ENCODE measurements around the gene LEP.

LEP gene

DNA sequence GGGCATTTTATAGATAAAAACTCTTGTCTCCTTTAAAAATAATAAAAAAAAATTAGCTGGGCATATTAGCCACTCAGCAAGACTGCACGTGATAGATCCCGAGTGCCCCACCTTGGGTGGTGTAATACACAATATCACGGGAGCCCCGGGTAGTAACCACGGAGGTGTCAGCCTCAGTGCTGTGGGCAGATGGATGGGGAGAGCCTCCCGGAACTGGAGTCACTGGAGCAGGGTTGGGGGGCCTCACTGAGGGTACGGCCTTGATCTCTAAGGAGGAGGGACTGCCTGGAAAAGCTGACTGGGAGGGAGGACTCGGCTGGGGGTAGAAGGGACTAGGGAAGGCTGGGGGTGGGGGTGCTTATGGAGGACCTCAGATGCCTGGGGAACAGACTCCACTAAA is 12.6 kb downstream of the LEP start:
- no peak for DNase-seq

DNA sequence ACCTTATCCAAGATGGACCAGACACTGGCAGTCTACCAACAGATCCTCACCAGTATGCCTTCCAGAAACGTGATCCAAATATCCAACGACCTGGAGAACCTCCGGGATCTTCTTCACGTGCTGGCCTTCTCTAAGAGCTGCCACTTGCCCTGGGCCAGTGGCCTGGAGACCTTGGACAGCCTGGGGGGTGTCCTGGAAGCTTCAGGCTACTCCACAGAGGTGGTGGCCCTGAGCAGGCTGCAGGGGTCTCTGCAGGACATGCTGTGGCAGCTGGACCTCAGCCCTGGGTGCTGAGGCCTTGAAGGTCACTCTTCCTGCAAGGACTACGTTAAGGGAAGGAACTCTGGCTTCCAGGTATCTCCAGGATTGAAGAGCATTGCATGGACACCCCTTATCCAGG is 13.4 kb downstream of the LEP start:
- DNase-seq = no peak

DNA sequence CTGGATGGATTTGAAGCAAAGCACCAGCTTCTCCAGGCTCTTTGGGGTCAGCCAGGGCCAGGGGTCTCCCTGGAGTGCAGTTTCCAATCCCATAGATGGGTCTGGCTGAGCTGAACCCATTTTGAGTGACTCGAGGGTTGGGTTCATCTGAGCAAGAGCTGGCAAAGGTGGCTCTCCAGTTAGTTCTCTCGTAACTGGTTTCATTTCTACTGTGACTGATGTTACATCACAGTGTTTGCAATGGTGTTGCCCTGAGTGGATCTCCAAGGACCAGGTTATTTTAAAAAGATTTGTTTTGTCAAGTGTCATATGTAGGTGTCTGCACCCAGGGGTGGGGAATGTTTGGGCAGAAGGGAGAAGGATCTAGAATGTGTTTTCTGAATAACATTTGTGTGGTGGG is 14.2 kb downstream of the LEP start:
- no peak for DNase-seq

DNA sequence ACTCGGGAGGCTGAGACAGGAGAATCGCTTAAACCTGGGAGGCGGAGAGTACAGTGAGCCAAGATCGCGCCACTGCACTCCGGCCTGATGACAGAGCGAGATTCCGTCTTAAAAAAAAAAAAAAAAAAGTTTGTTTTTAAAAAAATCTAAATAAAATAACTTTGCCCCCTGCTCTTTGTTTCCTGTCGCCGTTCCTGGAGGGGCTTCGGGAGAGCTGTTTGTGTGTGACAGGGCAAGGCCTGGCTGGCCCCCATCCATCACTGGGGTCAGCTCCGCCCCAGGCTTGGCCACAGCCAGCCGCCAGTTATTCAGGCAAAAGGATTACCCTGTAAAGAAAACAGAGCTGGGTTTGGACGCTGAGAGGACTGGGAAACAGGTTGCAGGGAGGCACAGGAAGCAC is 16.4 kb downstream of the LEP start:
- no peak for DNase-seq

DNA sequence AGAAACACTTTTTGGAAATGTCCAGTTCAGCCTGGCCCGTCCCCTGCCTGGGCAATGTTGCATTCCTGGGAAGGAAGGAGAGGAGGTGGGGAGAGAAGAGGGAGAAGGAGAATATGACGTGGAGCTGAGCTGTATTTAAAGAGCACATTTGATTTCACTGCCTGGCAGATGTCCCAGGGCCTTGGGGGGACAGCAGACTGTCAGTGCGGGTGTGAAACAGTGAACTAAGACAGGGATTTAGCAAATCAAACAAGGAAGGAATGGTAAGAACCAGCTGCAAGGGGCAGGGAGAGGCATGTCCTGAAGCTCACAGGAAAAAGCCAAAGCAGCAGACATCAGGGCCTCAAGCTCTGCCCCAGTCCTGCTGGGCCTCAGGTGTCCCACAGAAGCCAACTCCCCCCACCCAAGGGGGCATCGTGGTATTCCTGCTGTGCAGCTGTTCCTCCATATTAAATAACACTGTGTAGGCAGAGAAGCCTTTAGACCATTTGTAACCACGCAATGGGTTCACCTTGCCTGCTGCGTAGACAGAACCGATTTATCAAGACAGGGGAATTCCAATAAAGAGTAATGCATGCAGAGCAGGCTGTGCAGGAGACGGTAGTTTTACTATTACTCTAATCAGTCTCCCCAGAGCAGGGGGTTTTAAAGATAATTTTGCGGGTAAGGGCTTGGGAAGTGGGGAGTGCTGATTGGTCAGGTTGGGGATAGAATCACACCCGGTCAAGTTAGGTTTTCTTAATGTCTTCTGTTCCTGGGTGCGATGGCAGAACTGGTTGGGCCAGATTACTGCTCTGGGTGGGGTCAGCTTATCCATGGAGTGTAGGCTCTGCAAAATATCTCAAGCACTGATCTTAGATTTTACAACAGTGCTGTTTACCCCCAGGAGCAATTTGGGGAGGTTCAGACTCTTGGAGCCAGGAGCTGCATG is 18.3 kb downstream of the LEP start:
- no peak for DNase-seq

DNA sequence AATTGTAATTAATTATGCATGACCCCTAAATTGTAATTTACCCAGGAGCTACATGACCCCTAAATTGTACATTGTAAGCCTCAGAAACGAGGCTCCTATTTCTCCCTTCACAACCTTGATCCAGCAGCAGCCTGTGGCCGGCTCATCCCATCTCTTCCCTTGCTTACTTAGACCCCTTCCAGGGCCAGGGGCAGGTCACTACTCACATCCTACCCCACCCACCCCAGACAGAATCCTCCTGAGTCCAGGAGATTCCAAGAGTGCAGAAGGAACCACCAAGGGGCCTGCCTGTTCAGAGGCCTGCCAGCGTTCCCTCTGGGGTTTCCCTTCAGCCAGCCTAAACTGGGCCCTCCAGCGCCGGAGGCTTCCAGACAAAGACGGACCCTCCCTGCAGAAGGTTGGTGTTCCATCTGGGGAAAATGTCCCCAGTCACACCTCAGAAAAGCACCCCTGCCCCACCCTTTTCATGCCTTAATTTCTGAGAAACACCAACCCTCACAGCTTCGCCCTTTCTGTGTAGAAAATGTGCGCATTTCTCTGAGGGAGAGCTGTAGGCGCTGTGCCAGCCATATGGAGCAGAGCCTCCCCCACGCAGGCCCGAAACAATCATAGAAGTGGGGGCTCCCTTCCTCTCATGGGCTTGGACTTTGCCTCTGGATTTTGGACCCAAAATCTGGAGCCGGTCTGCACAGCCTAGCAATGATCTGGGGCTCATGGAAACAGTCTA is 19.2 kb downstream of the LEP start:
- DNase-seq = no peak

DNA sequence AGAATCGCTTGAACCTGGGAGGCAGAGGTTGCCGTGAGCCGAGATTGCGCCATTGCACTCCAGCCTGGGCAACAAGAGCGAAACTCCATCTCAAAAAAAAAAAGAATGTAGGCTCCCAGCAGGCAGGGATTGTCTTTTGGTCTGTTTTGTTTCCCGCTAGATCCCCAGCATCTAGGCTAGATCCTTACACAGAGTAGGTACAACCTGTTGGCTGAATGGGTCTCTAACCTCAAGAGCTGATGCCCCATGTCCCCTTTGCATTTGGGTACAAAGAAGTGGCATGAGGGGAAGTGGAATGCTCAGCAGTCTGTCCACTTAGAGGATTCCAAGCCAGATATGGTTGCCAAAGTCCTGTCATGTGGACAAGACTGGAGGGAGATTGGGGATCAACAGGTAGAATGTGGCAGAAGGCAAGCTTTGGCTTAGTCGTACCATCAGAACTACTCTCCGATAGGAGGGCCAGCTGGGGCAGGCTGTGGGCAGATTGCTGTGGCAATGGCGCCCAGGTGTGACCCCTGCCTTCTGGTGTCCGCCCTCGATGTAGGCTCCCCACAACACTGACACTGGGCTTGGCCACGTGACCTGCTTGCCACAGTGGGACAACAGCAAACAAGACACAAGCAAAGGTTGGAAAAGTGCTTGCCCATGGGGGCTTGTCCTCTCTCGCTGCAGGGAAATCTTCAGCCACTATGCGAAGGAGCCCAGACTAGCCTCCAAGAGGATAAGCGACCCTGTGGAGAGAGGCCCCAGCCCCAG is 21.4 kb downstream of the LEP start:
- DNase-seq = no peak

DNA sequence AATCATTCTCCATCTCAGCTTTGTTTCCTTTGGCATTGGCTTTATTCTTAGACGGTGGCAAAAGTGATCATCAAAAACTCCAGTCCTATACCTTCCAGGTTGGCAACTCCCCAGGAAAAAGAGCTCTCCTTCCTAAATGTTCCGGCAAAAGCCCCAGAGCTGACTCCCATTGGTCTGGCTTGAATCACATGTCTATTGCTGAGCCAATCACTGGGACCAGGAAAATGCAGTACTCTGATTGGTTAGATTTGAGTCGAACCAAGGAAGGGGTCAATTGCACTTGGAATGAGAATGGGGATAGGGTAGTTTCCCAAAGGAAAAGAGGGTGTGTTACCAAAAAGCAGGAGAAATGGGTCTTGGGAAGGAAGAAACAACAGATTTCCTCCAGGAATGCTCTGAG is 22.3 kb downstream of the LEP start:
- DNase-seq = no peak

DNA sequence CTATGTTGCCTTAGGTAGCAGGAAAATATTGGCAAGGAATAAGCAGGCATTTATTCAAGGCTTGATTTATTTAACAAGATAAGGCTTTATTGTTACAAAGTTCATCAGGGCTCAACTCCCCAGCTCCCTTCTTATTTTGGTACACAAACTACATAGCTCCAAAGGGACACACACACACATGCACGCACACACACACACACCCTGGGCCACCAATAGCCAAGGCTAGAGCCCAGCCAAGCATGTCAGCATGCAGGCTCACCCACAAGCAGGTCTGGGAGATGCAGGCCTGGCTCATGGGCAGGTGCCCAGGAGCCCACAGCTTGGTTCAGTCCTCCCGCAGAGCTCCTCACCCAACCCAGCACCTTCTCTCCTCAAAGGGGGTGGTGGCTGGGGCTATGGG is 23.4 kb downstream of the LEP start:
- no peak for DNase-seq

DNA sequence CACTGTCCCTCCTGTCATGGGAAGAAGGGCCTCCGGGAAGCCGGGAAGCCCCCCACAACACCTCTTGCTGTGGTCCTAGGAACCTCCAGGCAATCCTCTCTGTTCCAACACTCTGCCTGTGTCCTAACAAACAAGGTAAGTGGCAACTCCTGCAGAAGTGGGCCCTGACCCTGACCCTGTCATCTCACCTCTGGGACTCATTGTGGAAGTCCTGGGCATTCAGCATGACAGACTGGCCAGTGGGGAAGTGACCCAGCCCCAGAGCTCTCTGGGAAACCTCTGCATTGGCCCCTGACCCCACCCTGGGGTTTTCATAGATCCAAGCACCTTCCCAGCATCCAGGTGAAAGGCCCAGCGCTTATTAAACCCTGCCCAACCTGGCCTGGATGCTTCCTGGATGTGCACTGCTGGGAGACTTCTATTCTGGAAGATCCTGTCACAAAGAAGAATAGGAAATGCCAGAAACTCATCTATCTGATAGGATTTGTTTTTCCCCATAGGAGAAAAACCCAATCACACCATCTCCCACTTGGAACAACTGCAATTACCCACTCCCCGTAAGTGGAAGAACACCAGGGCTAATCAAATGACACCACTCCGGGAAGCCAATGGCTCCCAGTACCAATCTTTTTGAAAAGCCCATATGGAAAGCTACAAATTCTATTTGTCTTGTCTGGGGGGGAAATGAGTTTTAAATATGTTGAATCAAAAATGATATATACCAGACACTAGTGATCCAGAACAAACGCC is 24.3 kb downstream of the LEP start:
- no peak for DNase-seq

DNA sequence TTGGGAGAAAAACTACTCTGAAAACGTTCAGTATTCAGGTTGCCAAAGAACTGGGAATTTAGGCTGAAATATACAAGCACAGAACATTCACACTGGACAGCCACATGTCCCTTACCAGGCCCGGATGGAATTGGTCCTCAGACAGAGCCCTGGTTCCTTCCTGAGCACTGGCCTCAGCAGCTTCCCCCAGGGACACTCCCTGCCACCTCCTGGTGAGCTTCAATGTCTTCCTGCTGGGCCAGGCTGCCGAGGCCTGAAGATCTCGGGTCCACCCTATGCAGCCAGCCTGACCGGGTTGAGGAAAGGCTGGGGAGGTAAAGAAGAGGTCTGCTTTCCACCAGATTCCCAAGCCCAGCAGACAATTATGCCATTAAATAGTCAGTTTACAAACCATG is 24.8 kb downstream of the LEP start:
- DNase-seq = no peak

DNA sequence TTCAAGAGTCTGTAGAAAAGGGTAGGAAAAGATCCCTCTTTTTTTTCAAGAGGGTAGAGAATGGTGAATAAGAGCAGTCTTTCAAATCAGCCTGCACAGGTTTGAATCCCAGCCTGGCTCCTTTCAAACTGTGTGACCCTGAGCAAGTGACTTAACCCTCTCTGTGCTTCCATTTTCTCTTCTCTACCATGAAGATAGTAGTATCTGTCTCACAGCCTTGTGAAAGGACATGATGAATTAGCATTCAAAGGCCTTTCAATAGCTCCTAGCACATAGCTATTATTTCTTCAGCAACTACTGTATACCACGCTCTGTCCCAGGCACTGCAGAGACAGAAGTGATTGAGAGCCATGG is 25.4 kb downstream of the LEP start:
- no peak for DNase-seq

DNA sequence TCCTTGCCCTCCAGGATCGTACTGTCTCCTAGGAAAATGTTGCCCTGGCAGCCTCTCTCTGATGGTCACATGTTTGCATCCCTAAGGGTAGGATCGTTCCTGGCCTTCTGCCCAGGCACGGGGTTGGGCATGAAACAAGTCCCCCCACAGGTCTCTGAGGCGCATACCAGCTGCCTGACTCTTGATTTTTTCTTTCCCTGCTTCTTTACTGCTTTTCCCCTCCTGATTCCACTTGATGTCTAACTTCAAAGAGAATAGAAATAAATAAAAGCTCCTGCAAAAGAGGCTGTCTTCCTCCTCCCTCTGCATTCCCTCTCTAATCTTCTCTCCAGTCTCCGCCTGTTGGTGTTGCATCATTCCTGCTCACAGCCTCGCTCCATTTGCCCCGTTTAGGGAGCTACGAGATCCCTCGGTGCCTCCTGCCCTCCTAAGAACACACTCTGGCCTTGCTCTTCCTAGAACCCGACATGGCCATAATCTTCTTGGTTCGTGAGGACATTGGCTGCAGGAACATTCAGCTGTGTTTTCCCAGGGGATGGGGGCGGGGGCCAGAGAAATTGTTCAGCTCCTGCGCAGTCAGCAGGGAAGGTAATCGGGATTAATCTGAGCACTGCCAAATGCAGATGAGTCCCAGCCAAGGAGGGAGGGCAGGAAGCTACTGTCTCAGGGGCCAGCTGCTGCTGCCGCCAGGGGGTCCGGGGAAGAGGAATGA is 26.0 kb downstream of the LEP start:
- DNase-seq = no peak

DNA sequence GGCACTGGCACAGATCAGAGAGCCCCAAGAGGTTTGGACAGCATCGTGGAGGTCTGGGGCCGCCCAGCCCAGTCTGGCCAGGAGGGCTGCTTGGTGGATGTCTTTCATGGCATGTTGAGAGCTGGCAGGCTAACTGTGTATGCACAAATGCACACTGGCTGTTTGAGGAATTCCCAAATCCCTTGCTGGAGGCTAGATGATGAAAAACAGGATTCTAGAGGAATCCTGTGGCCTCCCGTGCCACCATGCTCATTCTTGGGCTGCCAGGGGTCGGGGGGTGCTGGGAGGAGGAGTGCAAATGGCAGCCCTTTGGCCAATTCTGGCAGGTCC is 26.5 kb downstream of the LEP start:
- DNase-seq = no peak

DNA sequence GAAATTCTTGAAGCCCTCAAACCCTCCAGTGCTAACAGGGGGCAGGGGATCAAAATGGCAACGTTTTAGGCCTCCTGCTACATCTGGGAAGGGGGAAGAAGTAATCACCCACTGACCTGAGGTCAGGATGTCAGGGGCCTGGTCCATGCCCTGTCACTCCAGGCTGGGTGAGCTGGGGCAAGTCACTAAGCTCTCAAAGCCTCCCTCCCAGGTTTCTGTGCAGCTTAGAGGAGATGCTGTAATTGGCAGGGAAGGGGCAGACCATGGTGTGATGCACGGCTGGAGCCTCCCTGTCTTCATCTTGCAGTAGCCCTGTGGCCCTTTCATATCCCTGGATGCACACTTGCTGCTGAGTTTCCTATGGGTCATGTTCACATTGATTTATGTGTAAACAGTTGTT is 27.2 kb downstream of the LEP start:
- DNase-seq = no peak

DNA sequence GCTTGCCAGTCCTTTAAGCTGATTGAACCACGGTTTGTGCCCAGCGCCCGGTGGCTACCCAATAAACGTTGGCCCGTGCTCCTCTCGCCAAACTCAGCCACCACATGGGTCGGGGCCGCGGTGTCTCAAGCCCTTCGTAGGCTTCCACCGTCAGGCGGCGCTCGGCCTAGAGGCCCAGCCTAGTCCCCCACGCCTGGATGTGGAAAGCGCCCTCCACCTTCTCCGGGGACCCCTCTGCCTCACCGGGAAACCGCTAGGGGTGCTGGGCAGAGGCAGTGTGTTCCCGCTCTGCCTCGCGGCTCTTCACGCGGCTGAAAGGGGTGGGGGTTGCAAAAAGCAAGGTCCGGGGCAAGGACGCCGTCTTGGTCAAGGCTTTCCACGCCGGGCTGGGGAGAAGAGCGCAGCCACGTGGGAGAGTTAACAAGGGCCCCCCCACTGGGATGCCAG is 29.8 kb downstream of the LEP start:
- DNase-seq = no peak

DNA sequence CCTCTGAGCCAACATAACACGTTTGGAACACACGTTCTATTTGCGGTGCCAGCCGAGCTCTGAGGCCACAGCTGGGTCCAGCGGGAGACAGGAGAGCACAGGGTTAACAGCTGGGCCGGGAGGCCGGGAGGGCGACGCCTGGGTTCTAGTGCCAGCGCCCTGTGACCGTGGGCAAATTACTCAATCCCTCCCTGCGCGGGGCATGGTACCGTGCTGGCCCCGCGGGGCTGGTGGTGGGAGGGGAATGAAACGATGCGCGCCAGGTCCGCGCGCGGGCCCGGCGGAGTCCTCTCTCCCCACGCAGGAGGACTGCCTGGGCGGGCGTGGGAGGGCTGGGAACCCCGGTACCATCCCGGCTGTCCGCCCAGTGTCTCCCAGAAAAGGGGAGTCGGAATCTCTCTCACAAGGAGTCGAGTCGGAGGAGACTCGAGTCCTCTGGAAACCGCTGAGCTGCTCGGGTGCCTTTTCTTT is 30.4 kb downstream of the LEP start:
- DNase-seq = no peak

DNA sequence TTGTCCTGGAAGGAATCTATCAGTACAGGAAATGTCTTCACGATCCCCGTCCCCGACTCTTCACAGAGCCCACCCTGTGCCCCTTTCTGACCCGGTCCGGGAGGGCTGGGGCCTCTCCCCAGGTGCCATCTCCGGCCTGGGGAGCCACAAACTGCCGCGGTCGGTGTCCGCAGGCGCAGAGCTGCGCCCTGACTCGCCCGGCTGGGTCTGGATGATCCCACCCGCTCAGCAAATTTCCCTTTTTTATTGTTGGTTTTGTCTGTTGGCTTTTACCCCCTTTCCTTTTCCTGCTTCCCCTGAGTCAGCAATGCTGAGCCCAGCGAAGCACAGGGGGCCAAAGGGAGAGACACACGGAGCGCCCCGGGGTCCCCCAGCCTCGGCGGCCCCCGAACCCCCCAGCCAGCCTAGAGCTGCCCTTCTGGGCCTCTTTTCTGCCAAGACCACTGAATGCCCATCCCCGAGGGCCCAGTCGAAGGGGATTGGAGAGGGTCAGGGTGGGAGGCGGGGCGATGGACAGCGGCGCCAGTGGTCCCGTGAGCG is 30.9 kb downstream of the LEP start:
- DNase-seq = no peak

DNA sequence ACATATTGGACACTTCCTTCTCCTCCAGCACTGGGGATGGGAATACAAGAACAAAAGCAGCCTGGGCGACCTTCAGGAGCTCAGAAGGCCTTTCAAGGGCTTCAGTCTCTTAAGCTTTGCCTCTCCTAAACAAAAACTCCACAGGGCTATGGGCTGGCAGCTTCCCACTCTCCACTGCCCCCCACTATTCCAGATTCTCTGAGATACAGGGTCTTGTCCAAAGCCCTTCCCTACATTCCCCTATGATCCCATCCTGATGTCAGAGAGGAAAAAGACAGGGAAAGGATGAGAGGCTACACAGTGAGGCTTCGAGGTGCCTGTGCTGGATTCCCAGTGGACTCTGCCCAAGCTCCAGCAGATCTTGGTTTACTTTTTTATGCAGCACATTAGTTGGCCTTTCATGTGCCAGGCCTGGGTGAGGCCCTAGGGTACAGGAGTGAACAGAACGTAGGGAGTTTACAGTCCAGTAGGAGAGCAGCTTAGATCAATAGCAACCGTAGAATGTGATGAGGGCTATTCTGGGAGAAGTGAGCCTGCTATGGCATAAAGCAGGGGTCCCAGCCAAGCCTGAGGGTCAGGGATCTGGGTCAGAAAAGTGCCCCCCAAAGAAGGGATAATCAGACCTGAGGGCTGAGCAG is 33.3 kb downstream of the LEP start:
- no peak for DNase-seq

DNA sequence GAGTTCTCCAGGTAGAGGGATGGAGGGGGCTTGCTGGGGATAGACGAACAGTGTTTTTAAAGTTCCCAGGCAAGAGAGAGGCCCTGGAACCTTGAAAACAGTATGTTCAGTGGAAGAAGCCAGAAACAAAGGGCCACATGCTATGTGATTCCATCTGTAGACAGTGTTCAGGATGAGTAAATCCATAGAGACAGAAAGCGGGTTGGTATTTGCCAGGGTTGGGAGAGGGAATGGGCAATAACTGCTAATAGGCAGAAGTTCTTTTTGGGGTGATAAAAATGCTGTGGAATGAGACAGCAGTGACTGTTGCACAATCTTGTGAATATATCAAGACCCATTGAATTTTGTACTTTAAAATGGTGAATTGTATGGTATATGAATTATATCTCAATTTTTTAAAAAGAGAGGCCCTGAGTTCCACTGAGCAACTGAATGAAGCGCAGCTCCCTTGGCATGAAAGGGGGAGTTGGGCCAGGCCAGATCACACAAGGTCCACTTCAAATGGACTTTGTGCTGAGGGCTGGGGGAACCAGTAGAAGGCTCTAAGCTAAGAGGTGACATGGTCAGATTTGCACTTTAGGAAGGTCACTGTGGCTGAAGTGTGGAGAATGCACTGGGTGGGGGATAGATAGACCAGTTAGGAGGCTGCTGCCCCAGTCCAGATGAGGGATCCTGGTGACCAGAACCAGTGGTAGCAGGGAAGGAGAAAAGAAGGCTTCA is 34.0 kb downstream of the LEP start:
- no peak for DNase-seq

DNA sequence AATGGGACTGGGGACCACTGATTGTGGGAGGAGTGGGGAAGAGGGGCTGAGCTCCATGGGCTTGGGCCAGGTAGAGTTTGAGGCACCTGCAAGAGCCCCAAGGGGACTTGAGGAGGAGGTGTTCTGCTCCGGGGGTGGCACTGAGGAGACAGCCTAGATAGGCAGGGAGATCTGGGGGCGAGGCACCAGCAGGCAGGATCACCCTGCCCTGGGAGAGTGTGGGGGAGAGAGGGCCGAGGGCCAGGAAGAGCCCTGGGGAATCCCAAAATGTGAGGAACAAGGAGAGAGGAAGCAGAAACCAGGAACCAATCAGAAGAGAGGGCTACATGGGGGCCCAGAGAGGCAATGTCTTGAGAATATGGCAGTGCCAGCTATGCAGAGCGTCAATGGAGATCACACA is 34.6 kb downstream of the LEP start:
- DNase-seq = no peak

Measured in activated effector memory CD4-positive, alpha-beta T cell treated with Interleukin-2 at 50 U/mL for 16 hours (primary cell).